Left lung (tissue), 10 donors: ENCODE results near the gene KLF16. TPM values are rescaled to one million over a fixed set of nuclear protein-coding genes. Genes with fewer than 3 reads are reported as not detected.
A peak's percentile ranks its signal among the peaks of the same experiment; 100 is the strongest.
"Not testable (repeated sequence)": the region's sequence is repeated elsewhere in the genome, so short reads cannot be mapped to it uniquely, and the experiment has no call there.

Experiments
- ATAC-seq: fragments of 200-7000 bp; cut with Tn5 transposase; one replicate; pipeline ENCODE4 v1.9.1; 2020; ENCODE audit warnings: moderate library complexity
- DNase-seq, 4 donors: peaks; one replicate each; pipeline ENCODE4 v3.0.0-alpha.2; 2013 to 2020
- H3K27ac ChIP-seq, 2 donors: fragments of 200-600 bp; sonication (generic) in 1 of 2; one replicate each; pipeline versions ENCODE4 v1.5.0 to v1.8.0; 2020 to 2021
- H3K27me3 ChIP-seq, 2 donors: fragments of 200-600 bp; sonication (generic) in 1 of 2; one replicate each; pipeline versions ENCODE4 v1.5.0 to v1.8.0; 2020 to 2021
- H3K36me3 ChIP-seq, 2 donors: fragments of 200-600 bp; sonication (generic) in 1 of 2; one replicate each; pipeline versions ENCODE4 v1.5.0 to v1.8.0; 2020 to 2021
- H3K4me1 ChIP-seq, 2 donors: fragments of 200-600 bp; one replicate each; pipeline ENCODE4 v1.8.0; 2021
- H3K4me3 ChIP-seq, 2 donors: fragments of 200-600 bp; sonication (generic) in 1 of 2; one replicate each; pipeline versions ENCODE4 v1.5.0 to v1.8.0; 2020 to 2021; ENCODE audit warnings: mild to moderate bottlenecking in 1 of 2
- H3K9me3 ChIP-seq, 2 donors: fragments of 200-600 bp; sonication (generic) in 1 of 2; one replicate each; pipeline versions ENCODE4 v1.5.0 to v1.8.0; 2020 to 2021
- intact Hi-C, 2 donors: fragments of 100-400 bp; cut with DNase I; formaldehyde crosslinking; loops; one replicate each; pipeline versions ENCODE4 v1.11.2 to v1.14.2; 2022
- polyA plus RNA-seq, 6 donors: library from polyadenylated mRNA; unstranded; fragments of 120-200 nt; gene quantifications; one replicate each; pipeline ENCODE4 v1.2.1, GENCODE V29; 2013; ENCODE audit not compliant: insufficient read length in 6 of 6
- total RNA-seq, 2 donors: library from RNA; stranded (reverse); fragmentation: NEBNext Ultra II Directional; extraction: Animal tissue kit (Norgen Biotek cat#: 25700); gene quantifications; one replicate each; pipeline ENCODE4 v1.2.1, GENCODE V29; 2021
- TF ChIP-seq, protein P1 (sequence below), 2 donors: fragments of 200-600 bp; sonication (generic) in 1 of 2; IDR thresholded peaks; one replicate each; pipeline versions ENCODE4 v1.5.0 to v1.8.0; 2021; ENCODE audit warnings: antibody characterized with exemption in 2 of 2
- donor health status: DM: no; HTN: yes; CAD: no.
- donor health status: DM: no; HTN: no; CAD: no.

KLF16 gene
- total and polyA plus RNA-seq, 8 donors: 4.3 to 28.8 (median 7.6) TPM

DNA sequence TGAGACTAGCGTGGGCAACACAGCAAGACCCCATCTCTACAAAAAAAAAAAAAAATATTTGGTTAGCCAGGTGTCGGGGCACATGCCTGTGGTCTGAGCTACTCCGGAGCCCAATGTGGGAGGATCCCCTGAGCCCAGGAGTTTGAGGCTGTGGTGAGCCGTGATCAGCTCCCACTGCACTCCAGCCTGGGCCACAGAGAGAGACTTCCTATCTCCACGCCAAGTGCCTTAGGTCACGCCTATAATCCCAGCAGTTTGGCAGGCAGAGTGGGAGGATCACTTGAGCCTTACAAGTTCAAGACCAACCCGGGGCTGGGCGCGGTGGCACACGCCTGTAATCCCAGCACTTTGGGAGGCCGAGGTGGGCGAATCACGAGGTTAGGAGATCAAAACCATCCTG lies 33.1 kb upstream of the KLF16 start:
- no peaks in the 10 kb centered on the region for H3K36me3 ChIP-seq
- H3K27me3 ChIP-seq: no peaks in the 10 kb centered on the region
- intact Hi-C loops: no loop called here
- H3K9me3 ChIP-seq: no peaks in the 10 kb centered on the region
- TF ChIP-seq, protein P1, sequence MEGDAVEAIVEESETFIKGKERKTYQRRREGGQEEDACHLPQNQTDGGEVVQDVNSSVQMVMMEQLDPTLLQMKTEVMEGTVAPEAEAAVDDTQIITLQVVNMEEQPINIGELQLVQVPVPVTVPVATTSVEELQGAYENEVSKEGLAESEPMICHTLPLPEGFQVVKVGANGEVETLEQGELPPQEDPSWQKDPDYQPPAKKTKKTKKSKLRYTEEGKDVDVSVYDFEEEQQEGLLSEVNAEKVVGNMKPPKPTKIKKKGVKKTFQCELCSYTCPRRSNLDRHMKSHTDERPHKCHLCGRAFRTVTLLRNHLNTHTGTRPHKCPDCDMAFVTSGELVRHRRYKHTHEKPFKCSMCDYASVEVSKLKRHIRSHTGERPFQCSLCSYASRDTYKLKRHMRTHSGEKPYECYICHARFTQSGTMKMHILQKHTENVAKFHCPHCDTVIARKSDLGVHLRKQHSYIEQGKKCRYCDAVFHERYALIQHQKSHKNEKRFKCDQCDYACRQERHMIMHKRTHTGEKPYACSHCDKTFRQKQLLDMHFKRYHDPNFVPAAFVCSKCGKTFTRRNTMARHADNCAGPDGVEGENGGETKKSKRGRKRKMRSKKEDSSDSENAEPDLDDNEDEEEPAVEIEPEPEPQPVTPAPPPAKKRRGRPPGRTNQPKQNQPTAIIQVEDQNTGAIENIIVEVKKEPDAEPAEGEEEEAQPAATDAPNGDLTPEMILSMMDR (IDR thresholded peaks at IDR 0.05): no peak
- peaks cover 20 to 46% of the 10 kb centered on the region in 2 donors for H3K4me1 ChIP-seq
- no peak overlapping the region for H3K4me3 ChIP-seq
- ATAC-seq: no peak
- DNase-seq: no peak
- peak overlapping the region in 1 of 2 donors; percentile 86 for H3K27ac ChIP-seq

DNA sequence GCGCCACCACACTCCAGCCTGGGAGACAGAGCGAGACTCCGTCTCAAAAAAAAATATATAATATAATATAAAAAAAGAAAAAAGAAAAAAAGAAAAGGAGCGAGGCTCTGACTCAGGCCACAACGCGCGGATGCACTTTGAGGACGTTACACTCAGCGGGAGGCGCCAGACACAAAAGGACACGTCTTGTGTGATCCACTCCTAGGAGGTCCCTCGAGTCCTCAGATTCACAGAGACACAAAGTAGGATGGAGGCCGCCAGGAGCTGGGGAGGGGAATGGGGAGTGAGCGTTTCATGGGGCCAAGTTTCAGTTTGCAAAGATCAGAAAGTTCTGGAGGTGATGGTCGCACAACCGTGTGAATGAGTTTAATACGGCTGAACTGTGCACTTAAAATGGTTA lies 30.4 kb upstream of the KLF16 start:
- H3K27me3 ChIP-seq: no peaks in the 10 kb centered on the region
- ATAC-seq (no peak), DNase-seq (no peak)
- no peak overlapping the region for H3K4me3 ChIP-seq
- intact Hi-C loops: no loop called here
- no peaks in the 10 kb centered on the region for H3K9me3 ChIP-seq
- H3K4me1 ChIP-seq: peaks cover 20 to 36% of the 10 kb centered on the region in 2 donors
- H3K36me3 ChIP-seq: no peaks in the 10 kb centered on the region
- H3K27ac ChIP-seq: no peak overlapping the region
- TF ChIP-seq, protein P1 (IDR thresholded peaks at IDR 0.05): no peak

DNA sequence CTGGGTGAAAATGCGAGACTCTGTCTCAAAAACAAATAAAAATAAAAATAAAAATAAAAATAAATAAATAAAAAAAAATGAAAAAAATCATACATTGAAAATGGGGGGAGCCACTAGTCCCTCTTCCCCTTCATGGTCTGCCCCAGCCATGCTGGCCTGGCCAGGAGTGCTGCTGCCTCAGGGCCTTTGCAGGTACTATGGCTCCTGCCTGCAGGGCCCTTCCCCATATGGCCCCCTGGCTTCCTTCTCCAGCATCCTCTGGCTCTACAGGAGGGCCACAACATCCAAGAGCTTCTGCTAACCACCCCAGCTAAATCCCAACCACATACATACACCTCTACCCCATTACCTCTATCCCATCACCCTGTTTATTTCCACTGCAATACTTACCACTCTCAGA lies 26.5 kb upstream of the KLF16 start:
- TF ChIP-seq, protein P1 (IDR thresholded peaks at IDR 0.05): no peak
- Histone ChIP-seq H3K27ac (no peak overlapping the region), H3K4me1 (peaks cover 0 to 10% of the 10 kb centered on the region in 2 donors), H3K36me3 (no peaks in the 10 kb centered on the region), H3K9me3 (no peaks in the 10 kb centered on the region), H3K27me3 (no peaks in the 10 kb centered on the region), H3K4me3 (no peak overlapping the region)
- no peak for ATAC-seq
- intact Hi-C loops: no loop called here
- no peak for DNase-seq

DNA sequence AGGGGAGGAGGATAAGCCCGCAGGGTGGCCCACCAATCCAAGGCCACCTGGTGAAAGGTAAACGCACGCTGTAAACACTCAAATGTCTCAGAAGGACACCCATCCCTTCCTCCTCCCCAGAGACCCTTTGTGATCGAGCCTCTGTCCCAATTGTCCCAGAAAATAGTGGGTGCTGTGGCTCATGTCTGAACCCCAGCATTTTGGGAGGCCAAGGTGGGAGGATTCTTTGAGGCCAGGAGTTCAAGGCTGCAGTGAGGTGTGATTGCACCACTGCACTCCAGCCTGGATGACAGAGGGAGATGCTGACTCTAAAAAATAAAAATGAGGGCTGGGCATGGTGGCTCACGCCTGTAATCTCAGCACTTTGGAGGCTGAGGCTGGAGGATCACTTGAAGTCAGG lies 25.0 kb upstream of the KLF16 start:
- ATAC-seq: no peak

DNA sequence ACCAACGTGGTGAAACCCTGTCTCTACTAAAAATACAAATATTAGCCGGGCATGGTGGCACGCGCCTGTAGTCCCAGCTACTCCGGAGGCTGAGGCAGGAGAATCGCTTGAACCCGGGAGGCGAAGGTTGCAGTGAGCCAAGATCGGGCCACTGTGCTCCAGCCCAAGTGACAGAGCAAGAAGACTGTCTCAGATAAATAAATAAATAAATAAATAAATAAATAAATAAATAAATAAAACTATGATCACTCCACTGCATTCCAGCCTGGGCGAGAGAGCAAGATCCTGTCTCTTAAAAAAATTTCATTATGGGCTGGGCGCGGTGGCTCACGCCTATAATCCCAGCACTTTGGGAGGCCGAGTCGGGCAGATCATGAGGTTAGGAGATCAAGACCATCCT lies 23.0 kb upstream of the KLF16 start:
- H3K27me3 ChIP-seq, ATAC-seq, H3K9me3 ChIP-seq, H3K4me3 ChIP-seq, intact Hi-C loops, H3K27ac ChIP-seq, DNase-seq, H3K36me3 ChIP-seq: not testable (repeated sequence)
- H3K4me1 ChIP-seq: peaks cover 14 to 36% of the 10 kb centered on the region in 2 donors

More for the DNA sequence above, 25.0 kb upstream of the KLF16 start:
- DNase-seq: no peak
- intact Hi-C loops: no loop called here
- Histone ChIP-seq H3K36me3 (no peaks in the 10 kb centered on the region), H3K4me3 (no peak overlapping the region), H3K4me1 (peaks cover 8 to 17% of the 10 kb centered on the region in 2 donors), H3K9me3 (no peaks in the 10 kb centered on the region), H3K27ac (no peak overlapping the region), H3K27me3 (no peaks in the 10 kb centered on the region)
- TF ChIP-seq, protein P1 (IDR thresholded peaks at IDR 0.05): no peak

DNA sequence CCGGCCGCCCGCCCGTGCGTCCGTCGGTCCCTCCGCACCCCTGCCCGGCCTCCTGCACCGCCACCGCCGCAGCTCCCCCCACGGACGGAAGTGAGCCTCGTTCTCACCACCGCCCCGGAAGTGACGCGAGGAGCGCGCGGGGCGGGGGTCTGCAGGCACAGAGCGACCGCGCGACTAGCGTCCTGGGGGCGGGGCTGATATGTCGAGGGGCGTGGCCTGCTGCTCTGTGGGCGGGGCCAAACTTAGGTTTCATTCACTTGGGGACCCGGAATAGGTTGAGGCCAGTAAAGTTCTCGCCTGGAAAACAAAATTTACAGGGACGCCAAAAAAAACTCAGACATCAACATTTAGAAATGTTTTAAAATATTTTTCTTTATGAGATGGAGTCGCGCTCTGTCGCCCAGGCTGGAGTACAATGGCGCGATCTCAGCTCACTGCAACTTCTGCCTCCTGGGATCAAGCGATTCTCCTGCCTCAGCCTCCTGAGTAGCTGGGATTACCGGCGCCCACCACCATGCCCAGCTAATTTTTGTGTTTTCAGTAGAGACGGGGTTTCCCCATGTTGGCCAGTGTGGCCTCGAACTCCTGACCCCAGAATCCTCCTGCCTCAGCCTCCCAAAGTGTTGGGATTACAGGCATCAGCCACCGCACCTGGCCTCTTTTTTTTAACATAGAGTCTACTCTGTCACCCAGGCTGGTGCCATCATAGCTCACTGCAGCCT lies 22.2 kb upstream of the KLF16 start, which contains the start of gene ABHD17A:
Gene ABHD17A (minus strand): TSS at position 99 of the 722 bp plus-strand sequence. CDS start 3,930 bp downstream, outside the sequence.
- peak; percentile 97 for ATAC-seq
- H3K36me3 ChIP-seq, intact Hi-C loops, H3K27me3 ChIP-seq, H3K9me3 ChIP-seq: not testable (repeated sequence)
- DNase-seq: peak; percentile 90 to 97 (median 95)
- Histone ChIP-seq H3K4me1 (peaks cover 14 to 44% of the 10 kb centered on the region in 2 donors), H3K27ac (peak within 1 kb of the TSS; percentile 82 to 92), H3K4me3 (peak within 1 kb of the TSS; percentile 73 to 86)
